Type B pancreatic cell (in vitro differentiated cells): ENCODE results near the gene HHIPL1. TPM values are rescaled to one million over a fixed set of nuclear protein-coding genes. Genes with fewer than 3 reads are reported as not detected.

Experiments used
- DNase-seq: peaks from one replicate; pipeline ENCODE4 v3.0.0; 2021; ENCODE audit warnings: mixed read lengths; ENCODE audit not compliant: unreplicated experiment; ENCODE audit errors: extremely low spot score
- H3K27ac Mint-ChIP-seq: 2 replicates; pipeline ENCODE4 v1.8.0; 2021; ENCODE audit warnings: mild to moderate bottlenecking, mixed read lengths
- H3K27me3 Mint-ChIP-seq: 2 replicates; pipeline ENCODE4 v1.8.0; 2021; ENCODE audit warnings: mixed read lengths
- H3K36me3 Mint-ChIP-seq: 2 replicates; pipeline ENCODE4 v1.8.0; 2021; ENCODE audit warnings: mixed read lengths
- H3K4me1 Mint-ChIP-seq: one replicate; pipeline ENCODE4 v1.8.0; 2021; ENCODE audit warnings: mixed read lengths; ENCODE audit not compliant: unreplicated experiment
- H3K4me3 Mint-ChIP-seq: 2 replicates; pipeline ENCODE4 v1.8.0; 2021; ENCODE audit warnings: mild to moderate bottlenecking, mixed read lengths
- H3K9me3 Mint-ChIP-seq: 2 replicates; pipeline ENCODE4 v1.8.0; 2021; ENCODE audit warnings: mixed read lengths
- CTCF ChIP-seq: fragments of 200-600 bp; sonication (generic); conservative IDR thresholded peaks from 2 replicates; pipeline ENCODE4 v1.5.0; 2021; ENCODE audit warnings: antibody characterized with exemption, mild to moderate bottlenecking
- total RNA-seq: library from RNA; stranded (reverse); gene quantifications from 2 replicates; pipeline ENCODE4 v1.2.1, GENCODE V29; 2021; ENCODE audit warnings: low replicate concordance

Gene HHIPL1
- total RNA-seq, 1 donor from 2014 or later, result 1.4 TPM

GRCh38 chr14:99699861-99700260 lies 54.9 kb downstream of the HHIPL1 start:
- Mint-ChIP-seq H3K27me3 (no peaks in the 10 kb centered on the region), H3K36me3 (peaks cover 17% of the 10 kb centered on the region), H3K4me1 (no peaks in the 10 kb centered on the region), H3K27ac (no peak overlapping the region), H3K4me3 (no peak overlapping the region), H3K9me3 (peaks cover 17% of the 10 kb centered on the region)
- DNase-seq, result peak; percentile 57
- TF ChIP-seq CTCF, result no peak

DNA sequence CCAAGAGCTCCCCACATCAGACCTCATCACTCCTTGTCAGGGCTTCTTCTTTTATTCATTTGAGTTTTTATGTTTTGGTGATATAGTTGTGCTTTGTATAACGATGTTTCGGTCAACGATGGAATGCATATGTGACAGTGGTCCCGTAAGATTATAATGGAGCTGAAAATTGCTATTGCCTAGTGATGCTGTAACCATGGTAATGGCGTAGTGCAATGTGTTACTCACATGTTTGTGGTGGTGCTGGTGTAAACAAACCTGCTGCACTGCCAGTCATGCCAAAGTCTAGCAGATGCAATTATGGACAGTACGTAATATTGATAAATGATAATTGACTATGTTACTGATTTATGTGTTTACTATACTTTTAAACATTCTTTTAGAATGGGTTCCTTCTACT lies 55.5 kb downstream of the HHIPL1 start:
- peaks cover 17% of the 10 kb centered on the region for H3K9me3 Mint-ChIP-seq
- H3K4me1 Mint-ChIP-seq, result no peaks in the 10 kb centered on the region
- H3K27ac Mint-ChIP-seq, result no peak overlapping the region
- H3K27me3 Mint-ChIP-seq, result no peaks in the 10 kb centered on the region
- H3K4me3 Mint-ChIP-seq, result no peak overlapping the region
- H3K36me3 Mint-ChIP-seq, result peaks cover 17% of the 10 kb centered on the region
- no peak for DNase-seq
- TF ChIP-seq CTCF, result no peak

- H3K9me3 Mint-ChIP-seq, result peaks cover 17% of the 10 kb centered on the region
- no peak overlapping the region for H3K4me3 Mint-ChIP-seq
- H3K4me1 Mint-ChIP-seq, result no peaks in the 10 kb centered on the region
- TF ChIP-seq CTCF, result no peak
- H3K36me3 Mint-ChIP-seq, result peaks cover 17% of the 10 kb centered on the region
- DNase-seq, result no peak
- no peak overlapping the region for H3K27ac Mint-ChIP-seq
- no peaks in the 10 kb centered on the region for H3K27me3 Mint-ChIP-seq
Observed at GRCh38 chr14:99701260-99701659, 56.3 kb downstream of the HHIPL1 start.

- TF ChIP-seq CTCF, result no peak
- H3K4me1 Mint-ChIP-seq, result no peaks in the 10 kb centered on the region
- H3K27me3 Mint-ChIP-seq, result no peaks in the 10 kb centered on the region
- peaks cover 17% of the 10 kb centered on the region for H3K36me3 Mint-ChIP-seq
- DNase-seq, result no peak
- H3K27ac Mint-ChIP-seq, result no peak overlapping the region
- H3K4me3 Mint-ChIP-seq, result no peak overlapping the region
- H3K9me3 Mint-ChIP-seq, result peaks cover 17% of the 10 kb centered on the region
Observed at GRCh38 chr14:99702115-99702514, 57.2 kb downstream of the HHIPL1 start.

DNA sequence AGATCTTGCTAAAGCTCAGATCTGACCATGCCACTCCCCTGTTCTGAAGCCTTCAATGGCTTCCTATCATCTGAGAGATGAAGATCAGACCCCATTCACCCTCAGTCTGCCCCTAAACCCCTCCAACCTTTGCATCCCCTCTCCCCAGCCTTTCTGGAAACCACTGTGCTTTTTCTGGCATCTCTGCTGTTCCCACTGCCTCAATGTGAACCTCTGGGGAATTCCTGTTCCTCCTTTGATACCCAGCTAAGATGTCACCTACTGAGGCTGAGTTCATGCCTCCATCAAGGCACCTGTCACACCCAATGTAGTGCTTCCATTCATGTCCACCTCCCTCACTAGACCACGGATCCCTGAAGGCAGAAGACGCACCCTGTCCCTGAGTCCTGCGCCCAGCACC lies 58.5 kb downstream of the HHIPL1 start:
- DNase-seq, result peak; percentile 32
- TF ChIP-seq CTCF, result no peak
- H3K27me3 Mint-ChIP-seq, result no peaks in the 10 kb centered on the region
- H3K9me3 Mint-ChIP-seq, result peaks cover 17% of the 10 kb centered on the region
- peaks cover 17% of the 10 kb centered on the region for H3K36me3 Mint-ChIP-seq
- no peak overlapping the region for H3K4me3 Mint-ChIP-seq
- H3K27ac Mint-ChIP-seq, result no peak overlapping the region
- H3K4me1 Mint-ChIP-seq, result no peaks in the 10 kb centered on the region

- H3K9me3 Mint-ChIP-seq, result peaks cover 17% of the 10 kb centered on the region
- DNase-seq, result no peak
- no peak overlapping the region for H3K27ac Mint-ChIP-seq
- H3K27me3 Mint-ChIP-seq, result no peaks in the 10 kb centered on the region
- no peak for TF ChIP-seq CTCF
- H3K4me3 Mint-ChIP-seq, result no peak overlapping the region
- no peaks in the 10 kb centered on the region for H3K4me1 Mint-ChIP-seq
- peaks cover 17% of the 10 kb centered on the region for H3K36me3 Mint-ChIP-seq
Observed at GRCh38 chr14:99704037-99704436, 59.1 kb downstream of the HHIPL1 start.
